Dendritic cell treated with granulocyte-macrophage colony-stimulating factor and Interleukin-4, amounts not matched to agents 40 ng/mL and 50 ng/mL, for 4 days (primary cell): ENCODE data around the gene RUFY1.
"Not testable (repeated sequence)": the region's sequence is repeated elsewhere in the genome, so short reads cannot be mapped to it uniquely, and the experiment has no call there.

ENCODE experiments used
- H3K27ac Mint-ChIP-seq: one replicate; pipeline ENCODE4 v1.8.0; 2022; ENCODE audit warnings: mild to moderate bottlenecking, mixed read lengths
- H3K27me3 Mint-ChIP-seq: one replicate; pipeline ENCODE4 v1.8.0; 2022; ENCODE audit warnings: mild to moderate bottlenecking, mixed read lengths
- H3K36me3 Mint-ChIP-seq: one replicate; pipeline ENCODE4 v1.8.0; 2022; ENCODE audit warnings: low read depth, mixed read lengths
- H3K4me1 Mint-ChIP-seq: one replicate; pipeline ENCODE4 v1.8.0; 2022; ENCODE audit warnings: low read depth, mixed read lengths
- H3K4me3 Mint-ChIP-seq: one replicate; pipeline ENCODE4 v1.8.0; 2022; ENCODE audit warnings: mild to moderate bottlenecking, moderate library complexity, mixed read lengths
- H3K9me3 Mint-ChIP-seq: one replicate; pipeline ENCODE4 v1.8.0; 2022; ENCODE audit warnings: mixed read lengths
- intact Hi-C: fragments of 100-400 bp; cut with micrococcal nuclease; formaldehyde crosslinking; loops from one replicate; pipeline ENCODE4 v1.15.0; 2022

RUFY1 gene

GRCh38 chr5:179550511-179551342, at the start of gene RUFY1:
TSS of gene RUFY1 (plus strand) at chr5:179550554. CDS start at chr5:179550570, 16 bp downstream.
- H3K9me3 Mint-ChIP-seq = no peaks in the 10 kb centered on the region
- peak within 1 kb of the TSS; percentile 99 for H3K4me3 Mint-ChIP-seq
- intact Hi-C loops = loop anchor here (1.0 to 5.0 kb wide), 2 partner anchors 9 to 522 kb away; partner anchors contain the start of gene RNF130
- peaks cover 31% of the 10 kb centered on the region for H3K36me3 Mint-ChIP-seq
- H3K27me3 Mint-ChIP-seq = no peaks in the 10 kb centered on the region
- peak within 1 kb of the TSS; percentile 99 for H3K27ac Mint-ChIP-seq
- H3K4me1 Mint-ChIP-seq = peaks cover 26% of the 10 kb centered on the region

GRCh38 chr5:179501997-179502396, 48.4 kb upstream of the RUFY1 start:
- intact Hi-C loops, H3K27me3 Mint-ChIP-seq: not testable (repeated sequence)

GRCh38 chr5:179502420-179502819, 47.9 kb upstream of the RUFY1 start:
- H3K4me3 Mint-ChIP-seq, intact Hi-C loops, H3K4me1 Mint-ChIP-seq, H3K27me3 Mint-ChIP-seq, H3K27ac Mint-ChIP-seq, H3K36me3 Mint-ChIP-seq: not testable (repeated sequence)
- H3K9me3 Mint-ChIP-seq = peaks cover 11% of the 10 kb centered on the region

More at GRCh38 chr5:179501997-179502396, 48.4 kb upstream of the RUFY1 start:
- H3K9me3 Mint-ChIP-seq = peaks cover 11% of the 10 kb centered on the region
- not testable (repeated sequence) for H3K4me1 Mint-ChIP-seq, H3K36me3 Mint-ChIP-seq, H3K27ac Mint-ChIP-seq, H3K4me3 Mint-ChIP-seq

GRCh38 chr5:179504191-179504590, 46.2 kb upstream of the RUFY1 start:
- Mint-ChIP-seq H3K4me1 (peaks cover 19% of the 10 kb centered on the region), H3K27ac (no peak overlapping the region)
- intact Hi-C loops = no loop called here

GRCh38 chr5:179504600-179505396, 45.6 kb upstream of the RUFY1 start:
- H3K4me3 Mint-ChIP-seq = no peak overlapping the region
- H3K27me3 Mint-ChIP-seq = no peaks in the 10 kb centered on the region
- H3K9me3 Mint-ChIP-seq = peaks cover 11% of the 10 kb centered on the region
- intact Hi-C loops = no loop called here
- H3K36me3 Mint-ChIP-seq = no peaks in the 10 kb centered on the region
- H3K4me1 Mint-ChIP-seq = peaks cover 25% of the 10 kb centered on the region
- no peak overlapping the region for H3K27ac Mint-ChIP-seq

More at GRCh38 chr5:179504191-179504590, 46.2 kb upstream of the RUFY1 start:
- Mint-ChIP-seq H3K27me3 (peaks cover 3% of the 10 kb centered on the region), H3K9me3 (peaks cover 11% of the 10 kb centered on the region), H3K4me3 (no peak overlapping the region), H3K36me3 (no peaks in the 10 kb centered on the region)

GRCh38 chr5:179505636-179506261, 44.6 kb upstream of the RUFY1 start:
- intact Hi-C loops = no loop called here
- Mint-ChIP-seq H3K27me3 (no peaks in the 10 kb centered on the region), H3K4me1 (peaks cover 29% of the 10 kb centered on the region), H3K9me3 (peaks cover 2% of the 10 kb centered on the region), H3K36me3 (no peaks in the 10 kb centered on the region), H3K4me3 (no peak overlapping the region), H3K27ac (no peak overlapping the region)

- H3K27me3 Mint-ChIP-seq = no peaks in the 10 kb centered on the region
- peak overlapping the region; percentile 56 for H3K27ac Mint-ChIP-seq
- no peak overlapping the region for H3K4me3 Mint-ChIP-seq
- peaks cover 35% of the 10 kb centered on the region for H3K4me1 Mint-ChIP-seq
- H3K36me3 Mint-ChIP-seq = no peaks in the 10 kb centered on the region
- intact Hi-C loops = no loop called here
- H3K9me3 Mint-ChIP-seq = no peaks in the 10 kb centered on the region
Measured at GRCh38 chr5:179509239-179509638, 41.1 kb upstream of the RUFY1 start.

GRCh38 chr5:179509845-179510244, 40.5 kb upstream of the RUFY1 start:
- peaks cover 35% of the 10 kb centered on the region for H3K4me1 Mint-ChIP-seq
- no peaks in the 10 kb centered on the region for H3K27me3 Mint-ChIP-seq
- intact Hi-C loops = no loop called here
- H3K4me3 Mint-ChIP-seq = no peak overlapping the region
- H3K36me3 Mint-ChIP-seq = no peaks in the 10 kb centered on the region
- H3K9me3 Mint-ChIP-seq = no peaks in the 10 kb centered on the region
- peak overlapping the region; percentile 63 for H3K27ac Mint-ChIP-seq

- Mint-ChIP-seq H3K36me3 (no peaks in the 10 kb centered on the region), H3K27me3 (peaks cover 3% of the 10 kb centered on the region), H3K9me3 (no peaks in the 10 kb centered on the region), H3K27ac (no peak overlapping the region), H3K4me3 (no peak overlapping the region), H3K4me1 (peaks cover 33% of the 10 kb centered on the region)
- intact Hi-C loops = no loop called here
Measured at GRCh38 chr5:179512452-179513000, 37.8 kb upstream of the RUFY1 start.

- H3K9me3 Mint-ChIP-seq, H3K4me3 Mint-ChIP-seq, H3K36me3 Mint-ChIP-seq, H3K4me1 Mint-ChIP-seq, intact Hi-C loops, H3K27me3 Mint-ChIP-seq, H3K27ac Mint-ChIP-seq: not testable (repeated sequence)
Measured at GRCh38 chr5:179515501-179515900, 34.9 kb upstream of the RUFY1 start.

GRCh38 chr5:179516221-179516620, 34.1 kb upstream of the RUFY1 start:
- Mint-ChIP-seq H3K9me3 (peaks cover 5% of the 10 kb centered on the region), H3K4me3 (no peak overlapping the region), H3K27ac (no peak overlapping the region), H3K36me3 (no peaks in the 10 kb centered on the region), H3K4me1 (peaks cover 6% of the 10 kb centered on the region), H3K27me3 (peaks cover 6% of the 10 kb centered on the region)
- intact Hi-C loops = no loop called here

- H3K4me3 Mint-ChIP-seq, intact Hi-C loops, H3K27ac Mint-ChIP-seq, H3K27me3 Mint-ChIP-seq, H3K4me1 Mint-ChIP-seq, H3K9me3 Mint-ChIP-seq, H3K36me3 Mint-ChIP-seq: not testable (repeated sequence)
Measured at GRCh38 chr5:179517746-179518145, 32.6 kb upstream of the RUFY1 start.

- H3K9me3 Mint-ChIP-seq, H3K4me3 Mint-ChIP-seq, H3K4me1 Mint-ChIP-seq, H3K27me3 Mint-ChIP-seq, H3K27ac Mint-ChIP-seq, intact Hi-C loops, H3K36me3 Mint-ChIP-seq: not testable (repeated sequence)
Measured at GRCh38 chr5:179518369-179518768, 32.0 kb upstream of the RUFY1 start.
